ENCODE results near the gene FRMPD4. TPM values are rescaled to one million over a fixed set of nuclear protein-coding genes. Genes with fewer than 3 reads are reported as not detected.

Gene FRMPD4
- total RNA-seq, 1 experiment from 2014 or later: not detected

- POLR2A ChIA-PET (ENCODE audit: unreplicated experiment): no interaction called here
- H3K4me1 ChIP-seq (replicated peaks; ENCODE audit: insufficient read depth): no peaks in the 10 kb centered on the region
- H3K79me2 ChIP-seq (ENCODE audit: low read depth): no peaks in the 10 kb centered on the region
- H2AFZ ChIP-seq: no peak overlapping the region
- TF ChIP-seq CTCF (conservative IDR thresholded peaks at IDR 0.05) (no peak), EZH2 (IDR thresholded peaks at IDR 0.05; ENCODE audit: low read depth) (no peak)
- no peaks in the 10 kb centered on the region for H3K27me3 ChIP-seq (ENCODE audit: insufficient read depth, low read depth)
- H3K4me3 ChIP-seq: no peak overlapping the region
- H3F3A ChIP-seq (ENCODE audit: insufficient read depth, low read depth): no peaks in the 10 kb centered on the region
- H3K9me3 ChIP-seq (ENCODE audit: insufficient read depth, low read depth): no peaks in the 10 kb centered on the region
- no peak overlapping the region for H3K27ac ChIP-seq
- intact Hi-C loops (cut with micrococcal nuclease; ENCODE audit: unreplicated experiment): no loop called here
- H3K4me2 ChIP-seq: no peak overlapping the region
- DNase-seq: no peak
- CTCF ChIA-PET: no interaction called here
- no peaks in the 10 kb centered on the region for H3K36me3 ChIP-seq (ENCODE audit: low read depth)
- H3K9me2 ChIP-seq (ENCODE audit: insufficient read depth): no peaks in the 10 kb centered on the region
- no TSS peak for BruUV-seq (replicated peaks)
- H4K20me1 ChIP-seq (ENCODE audit: insufficient read depth): no peaks in the 10 kb centered on the region
Measured at GRCh38 chrX:12401252-12401651, 263.0 kb downstream of the FRMPD4 start.

GRCh38 chrX:12403474-12404082, 265.3 kb downstream of the FRMPD4 start:
- H4K20me1 ChIP-seq (ENCODE audit: insufficient read depth): no peaks in the 10 kb centered on the region
- ChIA-PET POLR2A (ENCODE audit: unreplicated experiment) (no interaction called here), CTCF (no interaction called here)

GRCh38 chrX:12405306-12405705, 267.0 kb downstream of the FRMPD4 start:
- intact Hi-C loops (cut with micrococcal nuclease; ENCODE audit: unreplicated experiment): no loop called here
- Histone ChIP-seq H3K9me3 (ENCODE audit: insufficient read depth, low read depth) (no peaks in the 10 kb centered on the region), H3K4me1 (replicated peaks; ENCODE audit: insufficient read depth) (no peaks in the 10 kb centered on the region), H3F3A (ENCODE audit: insufficient read depth, low read depth) (no peaks in the 10 kb centered on the region), H3K9me2 (ENCODE audit: insufficient read depth) (no peaks in the 10 kb centered on the region), H4K20me1 (ENCODE audit: insufficient read depth) (no peaks in the 10 kb centered on the region), H3K27ac (no peak overlapping the region), H3K79me2 (ENCODE audit: low read depth) (no peaks in the 10 kb centered on the region), H3K27me3 (ENCODE audit: insufficient read depth, low read depth) (no peaks in the 10 kb centered on the region), H3K36me3 (ENCODE audit: low read depth) (no peaks in the 10 kb centered on the region), H2AFZ (no peak overlapping the region), H3K4me2 (no peak overlapping the region), H3K4me3 (no peak overlapping the region)
- ChIA-PET POLR2A (ENCODE audit: unreplicated experiment) (no interaction called here), CTCF (no interaction called here)
- DNase-seq: no peak
- TF ChIP-seq EZH2 (IDR thresholded peaks at IDR 0.05; ENCODE audit: low read depth) (no peak), CTCF (conservative IDR thresholded peaks at IDR 0.05) (no peak)
- no TSS peak for BruUV-seq (replicated peaks)

More at GRCh38 chrX:12403474-12404082, 265.3 kb downstream of the FRMPD4 start:
- no peak overlapping the region for H3K4me2 ChIP-seq
- no peaks in the 10 kb centered on the region for H3F3A ChIP-seq (ENCODE audit: insufficient read depth, low read depth)
- no peak for DNase-seq
- no peaks in the 10 kb centered on the region for H3K9me3 ChIP-seq (ENCODE audit: insufficient read depth, low read depth)
- intact Hi-C loops (cut with micrococcal nuclease; ENCODE audit: unreplicated experiment): no loop called here
- BruUV-seq (replicated peaks): no TSS peak
- H3K9me2 ChIP-seq (ENCODE audit: insufficient read depth): no peaks in the 10 kb centered on the region
- TF ChIP-seq CTCF (conservative IDR thresholded peaks at IDR 0.05): no peak
- TF ChIP-seq EZH2 (IDR thresholded peaks at IDR 0.05; ENCODE audit: low read depth): no peak
- no peak overlapping the region for H2AFZ ChIP-seq
- H3K27ac ChIP-seq: no peak overlapping the region
- H3K27me3 ChIP-seq (ENCODE audit: insufficient read depth, low read depth): no peaks in the 10 kb centered on the region
- no peaks in the 10 kb centered on the region for H3K36me3 ChIP-seq (ENCODE audit: low read depth)
- H3K4me3 ChIP-seq: no peak overlapping the region
- no peaks in the 10 kb centered on the region for H3K79me2 ChIP-seq (ENCODE audit: low read depth)
- H3K4me1 ChIP-seq (replicated peaks; ENCODE audit: insufficient read depth): no peaks in the 10 kb centered on the region

Data from PC-9 (cell line).